Measurements from ENCODE around the gene KDM4D. TPM values are rescaled to one million over a fixed set of nuclear protein-coding genes. Genes with fewer than 3 reads are reported as not detected.
"Not testable (repeated sequence)": the region's sequence is repeated elsewhere in the genome, so short reads cannot be mapped to it uniquely, and the experiment has no call there.

Gene KDM4D
- 0.66 TPM for total RNA-seq

GRCh38 chr11:94973099-94973968 is at the start of gene KDM4D, which contains the start of gene CWC15:
Gene KDM4D, plus strand, starts transcription at chr11:94973709. Its CDS starts 23,664 bp downstream, at chr11:94997373.
Gene CWC15, minus strand, starts transcription at chr11:94973556. Its CDS starts 1,371 bp downstream, at chr11:94972185.
- DNase-seq (ENCODE audit: low spot score), result peak; percentile 96

GRCh38 chr11:94924171-94924572 is 49.3 kb upstream of the KDM4D start:
- DNase-seq (ENCODE audit: low spot score), result no peak

- no peak for DNase-seq (ENCODE audit: low spot score)
These were observed 48.9 kb upstream of the KDM4D start for GRCh38 chr11:94924612-94925011.

DNA sequence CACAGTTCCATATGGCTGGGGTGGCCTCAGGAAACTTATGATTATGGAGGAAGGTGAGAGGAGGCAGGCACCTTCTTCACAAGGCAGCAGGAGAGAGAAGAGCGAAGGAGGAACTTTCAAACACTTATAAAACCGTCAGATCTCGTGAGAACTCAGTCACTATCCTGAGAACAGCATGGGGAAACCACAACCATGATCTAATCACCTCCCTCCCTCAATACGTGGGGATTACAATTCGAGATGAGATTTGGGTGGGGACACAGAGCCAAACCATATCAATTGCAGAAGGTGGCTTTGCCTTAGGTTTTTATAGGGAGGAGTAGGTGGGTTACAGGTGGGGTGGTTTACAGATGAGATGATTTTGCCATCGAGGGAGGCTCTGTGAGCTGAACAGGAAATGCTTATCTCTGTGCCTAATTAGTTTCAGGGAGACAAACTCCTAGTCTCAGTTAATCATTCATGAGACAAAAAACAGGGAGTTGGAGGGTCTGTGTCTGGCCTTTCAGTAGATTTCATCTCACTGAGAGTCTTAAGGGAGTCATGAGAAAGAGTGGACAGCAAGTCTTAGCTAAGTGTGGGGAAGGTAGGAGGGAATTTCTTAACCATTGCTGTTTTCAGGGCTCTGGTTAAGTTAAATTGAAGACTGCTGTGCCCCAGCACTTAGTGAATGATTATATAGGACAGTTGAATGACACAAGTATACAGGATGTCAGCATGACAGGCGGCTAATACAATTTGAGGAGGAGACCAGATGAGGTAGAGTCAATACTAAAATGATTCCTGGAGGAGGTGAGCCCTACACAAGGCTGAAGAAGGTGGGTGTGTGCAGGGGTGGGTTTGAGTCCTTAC is 47.9 kb upstream of the KDM4D start:
- no peak for DNase-seq (ENCODE audit: low spot score)

GRCh38 chr11:94926271-94926625 is 47.3 kb upstream of the KDM4D start:
- no peak for DNase-seq (ENCODE audit: low spot score)

DNA sequence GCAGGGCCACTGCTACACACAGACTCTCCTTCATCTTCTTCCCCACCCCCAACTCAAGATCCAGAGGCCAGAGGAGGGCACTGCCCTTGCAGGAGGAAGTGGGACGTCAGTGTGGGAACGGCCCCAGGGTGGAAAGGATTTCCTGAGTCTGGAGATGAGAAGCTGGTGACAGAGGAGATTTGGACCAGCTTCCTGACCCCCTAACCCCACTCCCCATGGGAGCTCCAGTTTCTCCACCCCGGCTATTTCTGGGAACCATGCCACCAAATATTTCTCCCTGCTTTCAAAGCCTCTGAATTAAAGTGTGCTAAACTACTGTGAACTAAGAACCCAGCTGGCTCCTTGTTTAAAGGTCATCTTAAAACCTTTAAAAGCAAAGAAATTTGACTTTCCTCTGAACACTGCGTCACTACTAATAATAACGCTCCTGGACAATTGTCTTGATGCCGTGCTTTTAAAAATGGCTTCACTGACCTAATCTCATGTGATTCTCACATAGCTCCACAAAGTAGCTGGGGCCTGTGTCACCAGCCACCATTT is 46.7 kb upstream of the KDM4D start:
- DNase-seq (ENCODE audit: low spot score), result peak; percentile 84

DNA sequence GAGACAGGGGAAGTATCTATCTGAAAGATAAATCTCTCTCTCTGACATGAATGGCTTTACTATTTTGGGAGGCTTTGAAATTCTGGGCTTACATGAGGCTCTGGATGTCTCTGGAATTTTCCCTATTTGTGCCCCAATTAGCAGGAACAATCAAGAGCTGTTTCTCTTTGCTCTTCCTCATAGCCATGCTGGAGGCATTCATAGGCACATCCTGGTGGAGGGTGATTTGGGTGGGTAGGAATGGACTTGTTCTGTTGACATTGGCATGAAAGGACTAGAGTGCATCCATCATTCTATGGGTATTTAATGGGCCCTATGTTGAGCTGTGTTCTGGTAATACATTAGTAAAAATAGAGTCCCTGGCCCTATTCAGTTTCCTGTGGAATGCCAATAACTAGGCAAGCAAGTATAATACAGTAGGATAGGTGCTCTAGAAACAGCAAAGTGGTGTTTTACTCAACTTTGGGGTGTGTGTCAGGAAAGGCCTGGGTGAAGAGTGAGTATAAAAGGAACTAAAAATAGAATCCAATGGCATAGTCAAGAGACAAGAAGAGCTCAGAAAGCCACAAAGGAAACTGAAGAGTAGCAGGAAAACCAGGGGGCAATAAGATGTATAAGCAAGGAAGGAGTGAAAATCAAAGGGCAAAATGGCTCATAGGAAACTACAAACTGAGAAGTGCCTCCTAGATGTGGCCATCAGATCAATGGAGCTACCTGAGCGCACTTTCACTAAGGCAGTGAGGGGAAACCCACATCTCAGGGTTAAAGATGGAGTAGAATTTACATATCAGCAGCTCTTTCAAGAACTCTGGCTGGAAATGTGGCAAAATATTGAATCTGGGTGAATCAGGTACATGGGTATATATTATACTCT is 45.2 kb upstream of the KDM4D start:
- DNase-seq (ENCODE audit: low spot score), result no peak

- not testable (repeated sequence) for DNase-seq (ENCODE audit: low spot score)
These were observed 41.4 kb upstream of the KDM4D start for GRCh38 chr11:94932072-94932471.

GRCh38 chr11:94932503-94932902 is 41.0 kb upstream of the KDM4D start:
- no peak for DNase-seq (ENCODE audit: low spot score)

GRCh38 chr11:94933223-94934130 is 40.0 kb upstream of the KDM4D start:
- DNase-seq (ENCODE audit: low spot score), result peak; percentile 29

- DNase-seq (ENCODE audit: low spot score), result no peak
These were observed 39.1 kb upstream of the KDM4D start for GRCh38 chr11:94934362-94934761.

DNA sequence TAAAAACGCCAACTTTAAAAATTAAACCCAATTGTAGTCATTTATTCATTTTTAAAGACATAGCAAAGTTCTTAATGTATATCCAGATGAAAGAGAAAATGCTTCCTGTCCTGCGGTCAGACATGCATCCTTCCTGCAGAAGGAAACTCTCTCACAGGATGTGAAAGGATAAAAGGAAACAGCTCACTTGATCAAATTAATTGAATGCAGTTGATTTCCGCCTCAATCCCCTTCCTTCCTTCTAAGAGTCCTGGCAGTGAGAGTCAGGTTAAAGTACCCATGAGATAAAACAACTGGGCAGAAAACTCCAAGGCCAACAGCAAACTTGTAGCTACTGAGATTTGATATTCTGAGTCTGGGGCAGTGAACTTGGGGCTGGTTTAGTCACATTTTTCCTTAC is 38.7 kb upstream of the KDM4D start:
- no peak for DNase-seq (ENCODE audit: low spot score)

DNA sequence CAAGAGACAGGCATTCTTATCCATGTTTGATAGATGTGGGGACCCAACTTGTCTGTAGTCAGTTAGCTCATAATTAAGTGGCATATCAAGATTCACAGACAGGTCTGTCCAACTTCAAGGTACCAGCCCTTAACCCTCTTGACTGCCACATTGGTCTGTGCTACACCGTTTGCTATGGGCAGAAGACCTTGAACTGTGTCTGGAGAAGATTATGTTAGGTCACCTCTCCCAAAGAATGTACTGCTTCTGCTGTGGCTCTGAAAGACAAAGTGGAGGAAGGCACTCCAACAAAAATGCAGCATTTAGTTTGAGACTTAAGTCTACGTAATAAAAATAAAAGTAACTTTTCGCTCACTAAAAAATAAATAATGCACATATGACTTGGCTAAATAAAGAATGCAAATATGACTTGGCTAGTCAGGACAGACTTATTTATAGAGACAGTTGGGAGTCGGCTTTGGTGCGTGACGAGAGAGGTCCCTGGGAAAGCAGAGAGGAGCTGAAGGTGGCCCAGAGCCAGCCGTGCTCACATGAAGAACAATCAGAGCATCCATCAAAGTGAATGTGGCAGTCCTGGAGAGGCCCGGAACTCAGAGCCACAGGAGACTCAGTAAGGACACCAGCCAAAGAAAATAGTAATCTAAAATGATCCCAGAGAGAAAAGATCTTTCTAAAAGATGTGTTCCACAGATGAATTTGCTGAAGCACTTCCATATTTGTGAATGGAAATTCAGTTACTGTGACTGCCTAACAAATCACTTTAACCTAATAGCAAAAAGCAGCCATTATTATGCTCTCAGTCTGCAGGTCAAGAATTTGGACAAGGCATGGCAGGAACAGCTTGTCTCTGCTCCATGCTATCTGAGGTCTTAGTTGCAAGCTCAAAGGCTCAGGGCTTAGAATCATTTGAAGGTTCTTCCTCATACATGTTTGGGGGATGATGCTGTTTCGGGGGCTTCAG is 35.1 kb upstream of the KDM4D start:
- DNase-seq (ENCODE audit: low spot score), result no peak

- no peak for DNase-seq (ENCODE audit: low spot score)
These were observed 34.2 kb upstream of the KDM4D start for GRCh38 chr11:94939346-94939745.

- no peak for DNase-seq (ENCODE audit: low spot score)
These were observed 32.4 kb upstream of the KDM4D start for GRCh38 chr11:94941131-94941530.

GRCh38 chr11:94946812-94947211 is 26.7 kb upstream of the KDM4D start:
- no peak for DNase-seq (ENCODE audit: low spot score)

- no peak for DNase-seq (ENCODE audit: low spot score)
These were observed 25.4 kb upstream of the KDM4D start for GRCh38 chr11:94948070-94948617.

DNA sequence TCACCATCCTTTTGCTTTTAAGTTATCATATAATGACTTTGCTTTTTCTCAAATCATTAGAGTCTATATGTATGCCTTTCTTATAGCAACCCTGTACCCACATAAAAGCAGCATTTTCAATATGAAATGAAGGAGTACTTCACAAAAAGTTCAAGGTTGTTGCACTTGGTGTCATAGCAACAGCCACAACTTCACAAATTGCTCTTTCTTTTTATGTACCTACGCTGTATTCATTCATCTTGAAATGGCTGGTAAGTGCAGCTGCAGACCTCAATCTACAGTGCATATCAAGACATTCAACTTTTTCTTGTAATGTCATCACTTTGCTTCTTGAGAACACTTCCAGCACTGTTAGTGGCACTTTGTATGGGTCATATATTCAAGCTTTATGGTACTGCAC is 18.8 kb upstream of the KDM4D start:
- DNase-seq (ENCODE audit: low spot score), result no peak

- DNase-seq (ENCODE audit: low spot score), result no peak
These were observed 16.5 kb upstream of the KDM4D start for GRCh38 chr11:94956963-94957362.

All from mucosa of gallbladder (tissue), 1 donor.